Upper lobe of left lung (tissue), 4 donors: ENCODE measurements around the gene PWWP2B.

Source experiments
- CTCF ChIP-seq, 6 experiments: fragments of 450-650 bp in 4 of 6; fragments of 200-600 bp in 2 of 6; sonication (generic) in 2 of 6; IDR thresholded peaks; one replicate each; pipeline ENCODE4 v1.5.1; 2016 to 2019; ENCODE audit warnings: antibody characterized with exemption in 6 of 6
- POLR2A ChIP-seq, 4 donors: fragments of 450-650 bp; IDR thresholded peaks; one replicate each; pipeline ENCODE4 v1.5.1; 2016 to 2017; ENCODE audit warnings: antibody characterized with exemption in 4 of 4, mild to moderate bottlenecking in 2 of 4
- POLR2AphosphoS5 ChIP-seq, 2 donors: sonication (generic); formaldehyde crosslinking; IDR thresholded peaks; one replicate each; pipeline ENCODE4 v1.5.1; 2017; ENCODE audit warnings: antibody characterized with exemption in 2 of 2

DNA sequence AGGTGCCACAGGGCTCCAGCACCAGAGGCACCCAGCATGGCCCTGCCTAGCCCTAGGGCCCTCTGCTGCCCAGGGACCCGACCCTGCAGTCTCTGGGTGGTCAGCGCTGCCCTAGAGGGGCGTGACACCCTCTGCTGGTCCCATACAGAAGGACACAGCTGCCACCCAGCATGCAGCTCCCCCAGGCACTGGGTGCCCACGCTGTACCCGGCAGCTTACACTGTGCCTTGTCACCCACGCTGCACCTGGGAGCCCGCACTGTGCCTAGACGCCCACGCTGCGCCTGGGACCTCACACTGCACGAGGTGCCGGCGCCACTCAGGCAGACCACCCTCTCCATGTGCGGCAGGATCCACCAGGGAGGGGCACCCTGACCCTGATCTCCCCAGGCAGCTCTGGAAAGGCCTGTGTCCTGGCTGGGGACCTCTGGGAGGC, 55.2 kb downstream of the PWWP2B start:
- TF ChIP-seq CTCF (IDR thresholded peaks at IDR 0.05): peak in 5 of 6 experiments; percentile 36 to 59 (median 38)
- TF ChIP-seq POLR2AphosphoS5 (IDR thresholded peaks at IDR 0.05): no peak
- TF ChIP-seq POLR2A (IDR thresholded peaks at IDR 0.05): no peak
